Astrocyte (in vitro differentiated cells and primary cell): Measurements from ENCODE around the gene NCMAP. TPM values are rescaled to one million over a fixed set of nuclear protein-coding genes. Genes with fewer than 3 reads are reported as not detected.

Experiments
- DNase-seq: peaks from one replicate; pipeline ENCODE4 v3.0.0-alpha.2; 2010; ENCODE audit warnings: low read depth
- FAIRE-seq: peaks from 2 replicates; lab custom pipeline; 2011; peaks lifted over from hg19 to GRCh38; lab: Jason Lieb, UNC
- H2AFZ ChIP-seq: 2 replicates; pipeline ENCODE4 v1.6.0; 2012; ENCODE audit warnings: low read depth, low read length, inconsistent platforms
- H3K27ac ChIP-seq: 2 replicates; pipeline ENCODE4 v1.5.1; 2011; ENCODE audit warnings: low read depth, low read length, inconsistent platforms
- H3K27me3 ChIP-seq: 2 replicates; pipeline ENCODE4 v1.6.0; 2011; ENCODE audit warnings: low read length, inconsistent platforms; ENCODE audit not compliant: insufficient read depth
- H3K36me3 ChIP-seq: 2 replicates; pipeline ENCODE4 v1.5.1; 2011; ENCODE audit warnings: low read length, inconsistent platforms; ENCODE audit not compliant: insufficient read depth
- H3K4me1 ChIP-seq: 2 replicates; pipeline ENCODE4 v1.5.1; 2011; ENCODE audit warnings: low read length, inconsistent platforms; ENCODE audit not compliant: insufficient read depth
- H3K4me2 ChIP-seq: 2 replicates; pipeline ENCODE4 v1.6.0; 2012; ENCODE audit warnings: low read length, inconsistent platforms
- H3K4me3 ChIP-seq: 2 replicates; pipeline ENCODE4 v1.5.1; 2011; ENCODE audit warnings: low read depth, mild to moderate bottlenecking, low read length, inconsistent platforms; ENCODE audit not compliant: insufficient read depth
- H3K79me2 ChIP-seq: 2 replicates; pipeline ENCODE4 v1.6.0; 2012; ENCODE audit warnings: mild to moderate bottlenecking, low read length, inconsistent platforms; ENCODE audit not compliant: insufficient read depth
- H3K9ac ChIP-seq: 2 replicates; pipeline ENCODE4 v1.6.0; 2012; ENCODE audit warnings: mild to moderate bottlenecking, low read length, inconsistent platforms
- H3K9me3 ChIP-seq: 2 replicates; pipeline ENCODE4 v1.5.1; 2012; ENCODE audit warnings: low read depth, mild to moderate bottlenecking, low read length, inconsistent platforms; ENCODE audit not compliant: insufficient read depth
- H4K20me1 ChIP-seq: 2 replicates; pipeline ENCODE4 v1.6.0; 2012; ENCODE audit warnings: low read length, inconsistent platforms; ENCODE audit not compliant: insufficient read depth
- H3K27ac Mint-ChIP-seq: one replicate; pipeline ENCODE4 v1.8.0; 2021; ENCODE audit warnings: mild to moderate bottlenecking, mixed read lengths; ENCODE audit not compliant: unreplicated experiment
- H3K27me3 Mint-ChIP-seq: one replicate; pipeline ENCODE4 v1.8.0; 2021; ENCODE audit warnings: low read depth, mixed read lengths; ENCODE audit not compliant: unreplicated experiment
- H3K36me3 Mint-ChIP-seq: one replicate; pipeline ENCODE4 v1.8.0; 2021; ENCODE audit warnings: low read depth, mixed read lengths; ENCODE audit not compliant: unreplicated experiment
- H3K4me1 Mint-ChIP-seq: one replicate; pipeline ENCODE4 v1.8.0; 2021; ENCODE audit warnings: low read depth, mixed read lengths; ENCODE audit not compliant: unreplicated experiment
- H3K4me3 Mint-ChIP-seq: one replicate; pipeline ENCODE4 v1.8.0; 2021; ENCODE audit warnings: mild to moderate bottlenecking, moderate library complexity, mixed read lengths; ENCODE audit not compliant: unreplicated experiment
- H3K9me3 Mint-ChIP-seq: one replicate; pipeline ENCODE4 v1.8.0; 2021; ENCODE audit warnings: mild to moderate bottlenecking, mixed read lengths; ENCODE audit not compliant: unreplicated experiment
- CTCF ChIP-seq: IDR thresholded peaks from 2 replicates; pipeline ENCODE4 v1.5.1; 2011; ENCODE audit warnings: low read depth, mild to moderate bottlenecking, inconsistent platforms, low read length, moderate library complexity; ENCODE audit not compliant: insufficient read depth
- EZH2 ChIP-seq: IDR thresholded peaks from 2 replicates; pipeline ENCODE4 v1.6.1; 2012; ENCODE audit warnings: mild to moderate bottlenecking, low read length, inconsistent platforms; ENCODE audit not compliant: insufficient read depth
- total RNA-seq: library from RNA; stranded (reverse); gene quantifications from 2 replicates; pipeline ENCODE4 v1.2.1, GENCODE V29; 2021

Gene NCMAP
- total RNA-seq, 1 donor from 2014 or later = not detected

GRCh38 chr1:24566236-24566867, 10.5 kb downstream of the NCMAP start:
- H3K27ac ChIP-seq = no peak overlapping the region
- no peak overlapping the region for H3K9ac ChIP-seq
- no peaks in the 10 kb centered on the region for H3K27me3 ChIP-seq
- no peaks in the 10 kb centered on the region for H4K20me1 ChIP-seq
- H3K4me1 ChIP-seq = peaks cover 8% of the 10 kb centered on the region
- no peaks in the 10 kb centered on the region for H3K79me2 ChIP-seq
- TF ChIP-seq EZH2 (no peak), CTCF (no peak)
- H3K4me2 ChIP-seq = peak overlapping the region; percentile 35
- Mint-ChIP-seq H3K4me3 (no peak overlapping the region), H3K9me3 (no peaks in the 10 kb centered on the region), H3K4me1 (peaks cover 23% of the 10 kb centered on the region), H3K36me3 (no peaks in the 10 kb centered on the region), H3K27ac (peak overlapping the region; percentile 49), H3K27me3 (no peaks in the 10 kb centered on the region)
- DNase-seq = peak; percentile 18
- H3K36me3 ChIP-seq = no peaks in the 10 kb centered on the region
- H3K4me3 ChIP-seq = no peak overlapping the region
- FAIRE-seq = no peak
- no peaks in the 10 kb centered on the region for H3K9me3 ChIP-seq
- H2AFZ ChIP-seq = peak overlapping the region; percentile 8

GRCh38 chr1:24567792-24568388, 12.0 kb downstream of the NCMAP start:
- H3K4me3 Mint-ChIP-seq = no peak overlapping the region
- Histone ChIP-seq H3K36me3 (no peaks in the 10 kb centered on the region), H3K79me2 (no peaks in the 10 kb centered on the region), H3K9me3 (no peaks in the 10 kb centered on the region), H4K20me1 (no peaks in the 10 kb centered on the region), H3K9ac (no peak overlapping the region), H3K4me2 (no peak overlapping the region), H3K27ac (no peak overlapping the region), H3K27me3 (no peaks in the 10 kb centered on the region), H2AFZ (no peak overlapping the region), H3K4me1 (peaks cover 8% of the 10 kb centered on the region), H3K4me3 (no peak overlapping the region)
- no peak overlapping the region for H3K27ac Mint-ChIP-seq
- no peak for DNase-seq
- no peaks in the 10 kb centered on the region for H3K9me3 Mint-ChIP-seq
- FAIRE-seq = no peak
- TF ChIP-seq EZH2 (no peak), CTCF (no peak)
- no peaks in the 10 kb centered on the region for H3K27me3 Mint-ChIP-seq
- H3K36me3 Mint-ChIP-seq = no peaks in the 10 kb centered on the region
- peaks cover 12% of the 10 kb centered on the region for H3K4me1 Mint-ChIP-seq

GRCh38 chr1:24568475-24568874, 12.6 kb downstream of the NCMAP start:
- Histone ChIP-seq H3K9me3 (no peaks in the 10 kb centered on the region), H3K79me2 (no peaks in the 10 kb centered on the region), H3K9ac (no peak overlapping the region), H3K4me1 (peaks cover 8% of the 10 kb centered on the region), H3K4me3 (no peak overlapping the region), H3K4me2 (no peak overlapping the region), H3K27ac (no peak overlapping the region), H2AFZ (no peak overlapping the region), H3K27me3 (no peaks in the 10 kb centered on the region), H3K36me3 (no peaks in the 10 kb centered on the region), H4K20me1 (no peaks in the 10 kb centered on the region)
- H3K4me3 Mint-ChIP-seq = no peak overlapping the region
- peaks cover 12% of the 10 kb centered on the region for H3K4me1 Mint-ChIP-seq
- DNase-seq (no peak), FAIRE-seq (no peak)
- TF ChIP-seq CTCF (no peak), EZH2 (no peak)
- no peaks in the 10 kb centered on the region for H3K9me3 Mint-ChIP-seq
- no peaks in the 10 kb centered on the region for H3K27me3 Mint-ChIP-seq
- no peak overlapping the region for H3K27ac Mint-ChIP-seq
- no peaks in the 10 kb centered on the region for H3K36me3 Mint-ChIP-seq
